CD14-positive monocyte (primary cell): ENCODE measurements around the gene KRTAP2-3. TPM values are rescaled to one million over a fixed set of nuclear protein-coding genes. Genes with fewer than 3 reads are reported as not detected.
"Not testable (repeated sequence)": the region's sequence is repeated elsewhere in the genome, so short reads cannot be mapped to it uniquely, and the experiment has no call there.

Source experiments
- DNase-seq, 3 donors: peaks; one replicate each; pipeline ENCODE4 v3.0.0-alpha.2; 2011 to 2022
- H2AFZ ChIP-seq: 2 replicates; pipeline ENCODE4 v1.6.0; 2012; ENCODE audit warnings: mild to moderate bottlenecking, low read depth, low read length, inconsistent platforms; ENCODE audit not compliant: insufficient read depth, poor library complexity, severe bottlenecking
- H3K27ac ChIP-seq, 2 donors: 1 replicate in 1 of 2; 2 replicates in 1 of 2; pipeline ENCODE4 v1.5.1; 2012 to 2013; ENCODE audit warnings: low read length in 2 of 2, control low read depth in 1 of 2, inconsistent platforms in 1 of 2, low read depth in 1 of 2, mild to moderate bottlenecking in 1 of 2
- H3K27me3 ChIP-seq, 2 donors: one replicate each; pipeline versions ENCODE4 v1.6.0 to v1.6.1; 2011 to 2013; ENCODE audit warnings: low read length in 2 of 2; ENCODE audit not compliant: control insufficient read depth in 2 of 2, insufficient read depth in 2 of 2
- H3K36me3 ChIP-seq, 2 donors: replicated peaks in 1 of 2; 1 replicate in 1 of 2; 2 replicates in 1 of 2; pipeline versions ENCODE4 v1.5.1 to v1.6.1; 2012 to 2013; ENCODE audit warnings: low read length in 2 of 2, control low read depth in 1 of 2, inconsistent platforms in 1 of 2, mild to moderate bottlenecking in 1 of 2; ENCODE audit not compliant: insufficient read depth in 2 of 2, control insufficient read depth in 1 of 2
- H3K4me1 ChIP-seq, 2 donors: 1 replicate in 1 of 2; 2 replicates in 1 of 2; pipeline versions ENCODE4 v1.5.1 to v1.6.1; 2012 to 2013; ENCODE audit warnings: low read length in 2 of 2, control low read depth in 1 of 2, inconsistent platforms in 1 of 2, mild to moderate bottlenecking in 1 of 2, moderate library complexity in 1 of 2; ENCODE audit not compliant: insufficient read depth in 2 of 2, control insufficient read depth in 1 of 2
- H3K4me2 ChIP-seq: replicated peaks from 2 replicates; pipeline ENCODE3; 2012; ENCODE audit warnings: low read length, moderate library complexity, mild to moderate bottlenecking; ENCODE audit not compliant: poor library complexity, severe bottlenecking; ENCODE audit errors: extremely low read depth
- H3K4me3 ChIP-seq, 3 experiments: fragments of 200-600 bp in 1 of 3; sonication (generic) in 1 of 3; replicated peaks in 1 of 3; 1 replicate in 2 of 3; 2 replicates in 1 of 3; pipeline ENCODE4 v1.5.1; 2011 to 2013; ENCODE audit warnings: low read length in 3 of 3, mild to moderate bottlenecking in 3 of 3, control low read depth in 2 of 3, low read depth in 2 of 3, inconsistent platforms in 1 of 3, moderate library complexity in 1 of 3
- H3K79me2 ChIP-seq: 2 replicates; pipeline ENCODE4 v1.6.0; 2012; ENCODE audit warnings: mild to moderate bottlenecking, control low read depth, inconsistent platforms, low read length, moderate library complexity; ENCODE audit not compliant: insufficient read depth
- H3K9ac ChIP-seq: 2 replicates; pipeline ENCODE4 v1.6.0; 2017; ENCODE audit warnings: low read length, mild to moderate bottlenecking; ENCODE audit not compliant: insufficient read depth, poor library complexity, severe bottlenecking
- H3K9me3 ChIP-seq, 2 donors: replicated peaks in 1 of 2; 1 replicate in 1 of 2; 2 replicates in 1 of 2; pipeline versions ENCODE4 v1.5.1 to v1.6.1; 2012 to 2013; ENCODE audit warnings: low read length in 2 of 2, control low read depth in 1 of 2; ENCODE audit not compliant: control insufficient read depth in 1 of 2, insufficient read depth in 1 of 2
- H4K20me1 ChIP-seq: 2 replicates; pipeline ENCODE4 v1.6.0; 2012; ENCODE audit warnings: mild to moderate bottlenecking, low read length, control low read depth, moderate library complexity; ENCODE audit not compliant: insufficient read depth
- H3K27ac Mint-ChIP-seq, 7 donors: one replicate each; pipeline ENCODE4 v1.8.0; 2020; ENCODE audit warnings: mild to moderate bottlenecking in 7 of 7, mixed read lengths in 7 of 7, moderate library complexity in 6 of 7, inconsistent platforms in 2 of 7
- H3K27me3 Mint-ChIP-seq, 3 donors: one replicate each; pipeline ENCODE4 v1.8.0; 2021 to 2022; ENCODE audit warnings: low read depth in 3 of 3, mild to moderate bottlenecking in 3 of 3, mixed read lengths in 3 of 3, moderate library complexity in 3 of 3, inconsistent platforms in 1 of 3
- H3K36me3 Mint-ChIP-seq, 2 donors: one replicate each; pipeline ENCODE4 v1.8.0; 2020; ENCODE audit warnings: mixed read lengths in 2 of 2, inconsistent platforms in 1 of 2, mild to moderate bottlenecking in 1 of 2
- H3K4me1 Mint-ChIP-seq: one replicate; pipeline ENCODE4 v1.8.0; 2020; ENCODE audit warnings: mild to moderate bottlenecking, mixed read lengths
- H3K4me3 Mint-ChIP-seq, 2 donors: one replicate each; pipeline ENCODE4 v1.8.0; 2020; ENCODE audit warnings: mild to moderate bottlenecking in 2 of 2, mixed read lengths in 2 of 2, moderate library complexity in 1 of 2
- H3K9me3 Mint-ChIP-seq, 7 donors: one replicate each; pipeline ENCODE4 v1.8.0; 2020 to 2022; ENCODE audit warnings: mixed read lengths in 7 of 7, mild to moderate bottlenecking in 6 of 7, moderate library complexity in 6 of 7, inconsistent platforms in 2 of 7
- WGBS: methylation state at CpG from one replicate; pipeline ENCODE4 v1.1.5; 2013; ENCODE audit warnings: missing lambda C conversion rate; ENCODE audit not compliant: insufficient coverage; 5-methylcytosine and 5-hydroxymethylcytosine counted together
- intact Hi-C, 2 donors: fragments of 100-400 bp; cut with micrococcal nuclease; formaldehyde crosslinking; loops; one replicate each; pipeline versions ENCODE4 v1.15.0 to v1.15.1; 2023
- polyA plus RNA-seq, 3 donors: library from polyadenylated mRNA; depleted of rRNA in 1 of 3; unstranded in 2 of 3; stranded (reverse) in 1 of 3; fragments of 300-500 nt in 2 of 3; fragments of >200 nt in 1 of 3; fragmentation: Illumina TruSeq in 2 of 3; gene quantifications; 1 replicate in 2 of 3; 2 replicates in 1 of 3; pipeline ENCODE4 v1.2.3, GENCODE V29; 2012 to 2021
- TF ChIP-seq, protein P1 (sequence below): fragments of 200-600 bp; IDR thresholded peaks from one replicate; pipeline ENCODE4 v1.8.0; 2022; ENCODE audit warnings: antibody characterized with exemption, mild to moderate bottlenecking

Gene KRTAP2-3
- polyA plus RNA-seq, 3 donors = not detected

DNA sequence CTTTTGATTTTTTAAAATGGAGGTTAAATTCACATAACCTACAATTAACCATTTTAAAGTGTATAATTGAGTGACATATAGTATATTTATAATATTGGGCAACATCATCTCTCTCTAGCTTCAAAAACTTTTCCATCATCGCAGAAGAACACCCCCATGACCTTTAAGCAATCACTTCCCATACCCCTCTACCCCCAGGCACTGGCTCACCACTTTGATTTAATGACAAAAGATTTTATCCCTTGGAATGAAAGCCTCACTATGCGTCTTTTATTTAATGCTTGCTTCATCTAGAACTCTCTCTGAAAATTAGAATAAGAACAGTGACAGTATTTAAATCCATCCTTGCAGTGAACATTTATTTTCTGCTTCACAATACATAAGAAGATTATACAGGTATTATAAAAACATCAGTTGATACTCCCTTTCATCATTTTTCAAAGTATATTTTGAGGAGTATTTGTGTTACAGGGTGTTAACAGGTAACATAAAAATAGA lies 22.0 kb downstream of the KRTAP2-3 start:
- no peaks in the 10 kb centered on the region for H3K4me1 Mint-ChIP-seq
- no peaks in the 10 kb centered on the region for H4K20me1 ChIP-seq
- peaks cover 1 to 3% (median 3%) of the 10 kb centered on the region in 3 donors for H3K27me3 Mint-ChIP-seq
- H3K36me3 ChIP-seq = no peaks in the 10 kb centered on the region
- no peaks in the 10 kb centered on the region for H3K27me3 ChIP-seq
- WGBS = no CpG with 5 or more reads among the region's 2 CpGs
- H3K79me2 ChIP-seq = no peaks in the 10 kb centered on the region
- H3K27ac Mint-ChIP-seq = no peak overlapping the region
- H3K9me3 Mint-ChIP-seq = no peaks in the 10 kb centered on the region
- no peaks in the 10 kb centered on the region for H3K4me1 ChIP-seq
- TF ChIP-seq, protein P1, sequence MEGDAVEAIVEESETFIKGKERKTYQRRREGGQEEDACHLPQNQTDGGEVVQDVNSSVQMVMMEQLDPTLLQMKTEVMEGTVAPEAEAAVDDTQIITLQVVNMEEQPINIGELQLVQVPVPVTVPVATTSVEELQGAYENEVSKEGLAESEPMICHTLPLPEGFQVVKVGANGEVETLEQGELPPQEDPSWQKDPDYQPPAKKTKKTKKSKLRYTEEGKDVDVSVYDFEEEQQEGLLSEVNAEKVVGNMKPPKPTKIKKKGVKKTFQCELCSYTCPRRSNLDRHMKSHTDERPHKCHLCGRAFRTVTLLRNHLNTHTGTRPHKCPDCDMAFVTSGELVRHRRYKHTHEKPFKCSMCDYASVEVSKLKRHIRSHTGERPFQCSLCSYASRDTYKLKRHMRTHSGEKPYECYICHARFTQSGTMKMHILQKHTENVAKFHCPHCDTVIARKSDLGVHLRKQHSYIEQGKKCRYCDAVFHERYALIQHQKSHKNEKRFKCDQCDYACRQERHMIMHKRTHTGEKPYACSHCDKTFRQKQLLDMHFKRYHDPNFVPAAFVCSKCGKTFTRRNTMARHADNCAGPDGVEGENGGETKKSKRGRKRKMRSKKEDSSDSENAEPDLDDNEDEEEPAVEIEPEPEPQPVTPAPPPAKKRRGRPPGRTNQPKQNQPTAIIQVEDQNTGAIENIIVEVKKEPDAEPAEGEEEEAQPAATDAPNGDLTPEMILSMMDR = no peak
- H3K4me2 ChIP-seq = no peak overlapping the region
- DNase-seq = no peak
- no peak overlapping the region for H2AFZ ChIP-seq
- no peak overlapping the region for H3K4me3 ChIP-seq
- intact Hi-C loops = no loop called here
- H3K9ac ChIP-seq = no peak overlapping the region
- no peaks in the 10 kb centered on the region for H3K36me3 Mint-ChIP-seq
- no peak overlapping the region for H3K4me3 Mint-ChIP-seq
- H3K27ac ChIP-seq = no peak overlapping the region
- H3K9me3 ChIP-seq = no peaks in the 10 kb centered on the region

DNA sequence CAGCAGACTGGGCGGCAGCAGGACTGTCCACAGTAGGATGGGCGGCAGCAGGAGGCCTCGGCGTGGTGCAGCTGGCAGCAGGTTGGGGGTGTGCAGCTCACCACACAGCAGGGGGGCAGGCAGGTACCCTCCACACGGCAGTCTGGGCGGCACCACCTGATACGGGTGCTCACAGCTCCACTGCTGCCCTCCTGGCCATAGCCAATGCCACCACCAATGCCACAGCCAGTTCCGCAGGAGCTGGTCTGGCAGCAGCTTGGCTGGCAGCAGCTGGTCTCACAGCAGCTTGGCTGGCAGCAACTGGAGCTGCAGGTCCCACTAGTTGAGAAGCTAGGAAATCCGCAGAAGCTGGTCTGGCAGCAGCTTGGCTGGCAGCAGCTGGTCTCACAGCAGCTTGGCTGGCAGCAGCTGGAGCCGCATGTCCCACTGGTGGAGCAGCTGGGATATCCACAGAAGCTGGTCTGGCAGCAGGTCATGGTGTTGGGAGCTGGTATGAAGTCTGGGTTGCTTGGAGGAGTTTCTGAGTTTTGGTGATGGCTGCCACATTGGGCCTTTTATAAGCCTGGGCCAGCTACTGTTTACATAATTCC lies 25.5 kb downstream of the KRTAP2-3 start, which contains the start of gene KRTAP1-3:
TSS of gene KRTAP1-3 (minus strand) at position 529 of the 590 bp plus-strand sequence. CDS start at position 476, 53 bp downstream.
- H2AFZ ChIP-seq, H3K27ac ChIP-seq, H3K36me3 ChIP-seq, H3K4me1 Mint-ChIP-seq, H3K9me3 Mint-ChIP-seq, H3K36me3 Mint-ChIP-seq, H3K79me2 ChIP-seq, H3K27me3 Mint-ChIP-seq, H3K4me1 ChIP-seq, H3K4me3 ChIP-seq, DNase-seq, H3K27me3 ChIP-seq, H3K4me3 Mint-ChIP-seq, H4K20me1 ChIP-seq, intact Hi-C loops, H3K9ac ChIP-seq, H3K27ac Mint-ChIP-seq, H3K4me2 ChIP-seq, H3K9me3 ChIP-seq: not testable (repeated sequence)
- WGBS = 78% methylated on average over 5 of the region's 10 CpGs
